OCI-LY7 (cell line): ENCODE data around the gene OR2V1. TPM values are rescaled to one million over a fixed set of nuclear protein-coding genes. Genes with fewer than 3 reads are reported as not detected.

Source experiments
- BruUV-seq: library from RNA; stranded (reverse); fragments of 400-500 nt; replicated peaks from 2 replicates; lab custom pipeline; 2021; lab: Mats Ljungman, UMichigan
- CTCF ChIA-PET: fragments of 300-600 bp; sonication (Branson Sonifier 250); formaldehyde crosslinking; loops from one replicate; lab custom pipeline; 2022; ENCODE audit warnings: antibody characterized with exemption; ENCODE audit not compliant: unreplicated experiment; lab: Charles Lee
- POLR2A ChIA-PET: fragments of 300-600 bp; sonication (Branson Sonifier 250); formaldehyde crosslinking; loops from one replicate; lab custom pipeline; 2022; ENCODE audit warnings: antibody characterized with exemption; lab: Charles Lee
- DNase-seq: peaks from one replicate; pipeline ENCODE4 v3.0.0-alpha.2; 2015; ENCODE audit warnings: low spot score
- H2AFZ ChIP-seq: fragments of 200-600 bp; sonication (generic), shearing (Covaris generic); 2 replicates; pipeline ENCODE4 v1.6.1; 2014; ENCODE audit warnings: mild to moderate bottlenecking, antibody characterized with exemption, low read length, moderate library complexity
- H3K27ac ChIP-seq: fragments of 200-600 bp; sonication (generic); 2 replicates; pipeline ENCODE4 v1.5.1; 2014; ENCODE audit warnings: mixed run types, low read depth, mild to moderate bottlenecking, moderate library complexity, low read length, inconsistent platforms; ENCODE audit not compliant: poor library complexity, severe bottlenecking
- H3K36me3 ChIP-seq: fragments of 200-600 bp; sonication (generic); 2 replicates; pipeline ENCODE4 v1.6.1; 2014; ENCODE audit warnings: mild to moderate bottlenecking, antibody characterized with exemption, low read length, moderate library complexity, mixed read lengths; ENCODE audit not compliant: insufficient read depth
- H3K4me1 ChIP-seq: fragments of 200-600 bp; sonication (generic); 2 replicates; pipeline ENCODE4 v1.5.1; 2014; ENCODE audit warnings: mild to moderate bottlenecking, low read length; ENCODE audit not compliant: insufficient read depth, poor library complexity, severe bottlenecking
- H3K4me2 ChIP-seq: fragments of 200-600 bp; sonication (generic); 2 replicates; pipeline ENCODE4 v1.6.1; 2014; ENCODE audit warnings: mild to moderate bottlenecking, low read length
- H3K4me3 ChIP-seq: fragments of 200-600 bp; sonication (generic); 2 replicates; pipeline ENCODE4 v1.5.1; 2014; ENCODE audit warnings: mild to moderate bottlenecking, low read depth, low read length; ENCODE audit not compliant: poor library complexity, severe bottlenecking
- H3K79me2 ChIP-seq: fragments of 200-600 bp; sonication (generic); 2 replicates; pipeline ENCODE4 v1.6.1; 2016; ENCODE audit warnings: low read depth, mild to moderate bottlenecking, low read length, moderate library complexity, mixed read lengths; ENCODE audit not compliant: insufficient read depth
- H3K9me2 ChIP-seq: fragments of 200-600 bp; sonication (generic); 2 replicates; pipeline ENCODE4 v1.6.1; 2016; ENCODE audit warnings: mild to moderate bottlenecking, low read length, mixed read lengths; ENCODE audit not compliant: insufficient read depth
- H3K9me3 ChIP-seq: fragments of 200-600 bp; sonication (generic); 2 replicates; pipeline ENCODE4 v1.6.1; 2014; ENCODE audit warnings: mild to moderate bottlenecking, mixed run types, low read length, mixed read lengths
- H4K20me1 ChIP-seq: fragments of 200-600 bp; sonication (generic); 2 replicates; pipeline ENCODE4 v1.6.1; 2014; ENCODE audit warnings: mild to moderate bottlenecking, antibody characterized with exemption, low read length, moderate library complexity, mixed read lengths; ENCODE audit not compliant: insufficient read depth
- EZH2phosphoT487 ChIP-seq: fragments of 200-600 bp; sonication (generic); IDR thresholded peaks from 2 replicates; pipeline ENCODE4 v1.6.1; 2018; ENCODE audit warnings: low read depth, borderline replicate concordance, mild to moderate bottlenecking, mixed run types, antibody characterized with exemption, low read length, moderate library complexity, mixed read lengths
- intact Hi-C: fragments of 100-400 bp; cut with micrococcal nuclease; formaldehyde crosslinking; loops from one replicate; pipeline ENCODE4 v1.10.0; 2022; ENCODE audit not compliant: unreplicated experiment
- total RNA-seq, 2 experiments: library from RNA; depleted of rRNA in 1 of 2; stranded (reverse); fragments of >200 nt in 1 of 2; shearing (Covaris generic) in 1 of 2; gene quantifications; 2 replicates each; pipeline ENCODE4 v1.2.3, GENCODE V29; 2014 to 2022
- TF ChIP-seq, protein P1 (sequence below): fragments of 200-600 bp; sonication (generic); conservative IDR thresholded peaks from 2 replicates; pipeline ENCODE4 v1.5.1; 2014; ENCODE audit warnings: mild to moderate bottlenecking, antibody characterized with exemption, low read length, moderate library complexity, mixed read lengths

Gene OR2V1
- total RNA-seq, 2 experiments from 2014 or later: not detected

DNA sequence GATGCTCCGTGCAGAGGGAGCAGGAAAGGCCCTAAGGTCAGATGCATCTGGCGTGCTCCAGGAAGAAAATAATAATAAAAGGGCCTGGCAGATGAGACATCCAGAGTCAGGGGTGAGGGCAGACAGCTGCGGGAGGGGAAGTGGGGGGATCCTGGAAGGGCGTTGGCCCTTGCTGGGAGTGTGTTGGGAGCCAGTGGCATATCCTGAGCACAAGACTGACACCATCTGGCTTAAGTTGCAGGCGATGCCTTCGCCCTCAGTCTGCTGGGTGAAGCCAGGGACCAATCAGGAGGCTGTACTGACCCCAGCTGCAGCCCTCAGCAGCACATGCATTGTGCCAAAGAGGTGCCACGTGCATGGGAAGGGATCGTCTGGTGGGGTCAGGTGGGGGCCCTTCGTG lies 20.2 kb upstream of the OR2V1 start:
- H3K9me3 ChIP-seq: 0 out of 2 replicates have a peak, but pooled peaks cover 4% of the 10 kb centered on the region
- H4K20me1 ChIP-seq: no peaks in the 10 kb centered on the region
- peak; percentile 48 for DNase-seq
- intact Hi-C loops: loop anchor here (2.0 kb wide), 1 partner anchor 282 kb away; no protein-coding TSS in a partner anchor
- H3K4me2 ChIP-seq: no peak overlapping the region
- no peaks in the 10 kb centered on the region for H3K9me2 ChIP-seq
- no peaks in the 10 kb centered on the region for H3K36me3 ChIP-seq
- no peak for TF ChIP-seq EZH2phosphoT487
- TF ChIP-seq, protein P1, sequence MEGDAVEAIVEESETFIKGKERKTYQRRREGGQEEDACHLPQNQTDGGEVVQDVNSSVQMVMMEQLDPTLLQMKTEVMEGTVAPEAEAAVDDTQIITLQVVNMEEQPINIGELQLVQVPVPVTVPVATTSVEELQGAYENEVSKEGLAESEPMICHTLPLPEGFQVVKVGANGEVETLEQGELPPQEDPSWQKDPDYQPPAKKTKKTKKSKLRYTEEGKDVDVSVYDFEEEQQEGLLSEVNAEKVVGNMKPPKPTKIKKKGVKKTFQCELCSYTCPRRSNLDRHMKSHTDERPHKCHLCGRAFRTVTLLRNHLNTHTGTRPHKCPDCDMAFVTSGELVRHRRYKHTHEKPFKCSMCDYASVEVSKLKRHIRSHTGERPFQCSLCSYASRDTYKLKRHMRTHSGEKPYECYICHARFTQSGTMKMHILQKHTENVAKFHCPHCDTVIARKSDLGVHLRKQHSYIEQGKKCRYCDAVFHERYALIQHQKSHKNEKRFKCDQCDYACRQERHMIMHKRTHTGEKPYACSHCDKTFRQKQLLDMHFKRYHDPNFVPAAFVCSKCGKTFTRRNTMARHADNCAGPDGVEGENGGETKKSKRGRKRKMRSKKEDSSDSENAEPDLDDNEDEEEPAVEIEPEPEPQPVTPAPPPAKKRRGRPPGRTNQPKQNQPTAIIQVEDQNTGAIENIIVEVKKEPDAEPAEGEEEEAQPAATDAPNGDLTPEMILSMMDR: 0 out of 2 replicates have a peak, but pooled peaks have one; percentile 49
- POLR2A ChIA-PET: interaction anchor here (0.6 kb wide), 1 partner anchor 258 kb away, joined by 3 read pairs; no protein-coding TSS in a partner anchor
- no TSS peak for BruUV-seq
- no peak overlapping the region for H3K4me3 ChIP-seq
- H3K27ac ChIP-seq: no peak overlapping the region
- no peaks in the 10 kb centered on the region for H3K79me2 ChIP-seq
- CTCF ChIA-PET: no interaction called here
- peaks cover 25% of the 10 kb centered on the region for H3K4me1 ChIP-seq
- peak overlapping the region; percentile 61; the same call in 1 of the 2 replicates for H2AFZ ChIP-seq

DNA sequence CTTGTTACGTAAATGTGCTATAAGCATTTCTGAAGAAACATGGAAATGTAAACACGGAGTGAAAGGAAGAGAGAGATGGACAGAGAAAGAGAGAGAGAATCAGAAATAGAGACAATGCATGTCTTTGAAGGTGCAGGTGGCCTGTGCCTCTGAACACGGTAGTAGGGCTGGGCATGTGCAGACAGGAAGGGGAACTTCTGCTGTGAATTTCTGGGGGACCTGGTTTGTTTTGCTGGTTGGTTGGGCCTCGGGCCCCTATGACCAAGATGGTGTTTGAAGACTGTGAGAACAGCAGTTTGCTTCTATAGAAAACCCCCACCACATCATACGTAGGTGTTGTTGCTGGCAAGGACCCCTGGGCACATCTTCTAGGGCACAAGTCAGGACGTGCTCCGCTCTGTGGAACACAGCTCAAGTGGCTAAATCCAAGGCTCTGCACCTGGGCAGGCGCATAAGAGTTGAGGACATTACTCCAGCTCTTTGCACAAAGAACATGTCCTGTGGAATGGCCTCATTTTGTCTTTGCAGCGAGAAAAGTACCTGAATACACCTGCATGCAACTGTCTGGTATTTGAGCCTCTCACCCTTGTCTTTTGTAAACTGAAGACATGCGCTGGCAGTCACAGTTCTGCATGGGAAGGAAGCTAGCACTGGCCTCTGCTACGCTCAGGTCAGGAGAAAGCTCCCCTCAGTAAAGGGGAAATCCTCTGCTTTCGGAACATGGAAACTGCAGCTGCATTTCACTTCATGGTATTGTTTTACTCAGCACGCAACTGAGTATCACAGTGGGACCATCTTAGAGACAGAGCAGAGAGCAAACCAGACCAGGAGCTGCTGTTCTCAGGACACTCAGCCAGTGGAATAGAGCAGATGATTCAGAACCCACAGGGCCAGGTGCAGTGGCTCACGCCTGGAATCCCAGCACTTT lies 19.1 kb upstream of the OR2V1 start:
- H4K20me1 ChIP-seq: no peaks in the 10 kb centered on the region
- peak overlapping the region; percentile 78 for H2AFZ ChIP-seq
- no peaks in the 10 kb centered on the region for H3K79me2 ChIP-seq
- ChIA-PET CTCF (interaction anchor here (0.5 to 1.1 kb wide), 2 partner anchors 50 to 106 kb away, joined by 3 to 4 read pairs; no protein-coding TSS in a partner anchor), POLR2A (interaction anchor here (0.6 kb wide), 1 partner anchor 68 kb away, joined by 3 read pairs; no protein-coding TSS in a partner anchor)
- BruUV-seq: no TSS peak
- H3K36me3 ChIP-seq: no peaks in the 10 kb centered on the region
- TF ChIP-seq EZH2phosphoT487: no peak
- TF ChIP-seq, protein P1: no peak
- H3K27ac ChIP-seq: no peak overlapping the region
- no peak overlapping the region for H3K4me3 ChIP-seq
- H3K4me1 ChIP-seq: peaks cover 25% of the 10 kb centered on the region
- peak; percentile 65 for DNase-seq
- H3K9me3 ChIP-seq: peaks cover 10% of the 10 kb centered on the region
- intact Hi-C loops: loop anchor here (2.0 kb wide), 1 partner anchor 281 kb away; no protein-coding TSS in a partner anchor
- H3K9me2 ChIP-seq: no peaks in the 10 kb centered on the region
- peak overlapping the region; percentile 35 for H3K4me2 ChIP-seq
